IPS DF 6.9 (cell line): Measurements from ENCODE around the gene STUB1.
"Not testable (repeated sequence)": the region's sequence is repeated elsewhere in the genome, so short reads cannot be mapped to it uniquely, and the experiment has no call there.

ENCODE experiments used
- DNase-seq: peaks from one replicate; pipeline ENCODE4 v3.0.0-alpha.2; 2013; ENCODE audit warnings: low read depth, low spot score
- H3K27ac ChIP-seq: one replicate; pipeline ENCODE4 v1.5.1; 2013; ENCODE audit warnings: low read length, control low read depth
- H3K27me3 ChIP-seq: 2 replicates; pipeline ENCODE4 v1.6.1; 2013; ENCODE audit warnings: mild to moderate bottlenecking, low read length; ENCODE audit not compliant: control insufficient read depth, insufficient read depth
- H3K36me3 ChIP-seq: 2 replicates; pipeline ENCODE4 v1.6.1; 2013; ENCODE audit warnings: low read length; ENCODE audit not compliant: control insufficient read depth, insufficient read depth
- H3K4me1 ChIP-seq: 2 replicates; pipeline ENCODE4 v1.6.1; 2013; ENCODE audit warnings: low read length; ENCODE audit not compliant: control insufficient read depth, insufficient read depth
- H3K4me3 ChIP-seq: 2 replicates; pipeline ENCODE4 v1.5.1; 2013; ENCODE audit warnings: mild to moderate bottlenecking, low read length
- H3K9me3 ChIP-seq: 2 replicates; pipeline ENCODE4 v1.6.1; 2013; ENCODE audit warnings: low read length, inconsistent platforms; ENCODE audit not compliant: control insufficient read depth, insufficient read depth
- WGBS: extraction: QIAGEN DNeasy Blood & Tissue Kit; methylation state at CpG from one replicate; pipeline ENCODE4 v1.1.7; 2013; ENCODE audit warnings: mixed read lengths, missing lambda C conversion rate; ENCODE audit not compliant: insufficient read length, insufficient coverage; 5-methylcytosine and 5-hydroxymethylcytosine counted together

STUB1 gene

DNA sequence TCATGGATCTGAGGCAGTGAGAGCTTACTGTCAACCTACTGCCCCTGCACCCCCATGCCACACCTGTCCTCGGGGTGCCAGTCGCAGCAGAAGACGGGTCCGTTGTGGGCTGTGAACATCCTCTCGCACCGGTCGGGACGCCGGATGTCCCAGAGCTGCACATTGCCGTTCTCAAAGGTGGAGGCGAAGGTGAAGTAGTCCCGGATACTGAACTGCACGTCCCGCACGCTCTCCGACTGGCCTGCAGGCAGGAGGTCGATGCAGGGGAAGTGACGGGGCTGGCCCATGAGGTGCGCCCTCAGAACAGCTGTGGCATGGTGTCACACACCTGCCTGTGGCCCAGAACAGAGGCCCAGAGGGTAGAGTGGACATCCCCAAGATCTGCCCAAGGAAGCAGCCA, 7.3 kb downstream of the STUB1 start:
- H3K4me1 ChIP-seq: peaks cover 6% of the 10 kb centered on the region
- no peak for DNase-seq
- H3K9me3 ChIP-seq: no peaks in the 10 kb centered on the region
- no CpG with 5 or more reads among the region's 19 CpGs for WGBS
- no peaks in the 10 kb centered on the region for H3K27me3 ChIP-seq
- H3K27ac ChIP-seq: no peak overlapping the region
- H3K36me3 ChIP-seq: peaks cover 23% of the 10 kb centered on the region
- H3K4me3 ChIP-seq: no peak overlapping the region

DNA sequence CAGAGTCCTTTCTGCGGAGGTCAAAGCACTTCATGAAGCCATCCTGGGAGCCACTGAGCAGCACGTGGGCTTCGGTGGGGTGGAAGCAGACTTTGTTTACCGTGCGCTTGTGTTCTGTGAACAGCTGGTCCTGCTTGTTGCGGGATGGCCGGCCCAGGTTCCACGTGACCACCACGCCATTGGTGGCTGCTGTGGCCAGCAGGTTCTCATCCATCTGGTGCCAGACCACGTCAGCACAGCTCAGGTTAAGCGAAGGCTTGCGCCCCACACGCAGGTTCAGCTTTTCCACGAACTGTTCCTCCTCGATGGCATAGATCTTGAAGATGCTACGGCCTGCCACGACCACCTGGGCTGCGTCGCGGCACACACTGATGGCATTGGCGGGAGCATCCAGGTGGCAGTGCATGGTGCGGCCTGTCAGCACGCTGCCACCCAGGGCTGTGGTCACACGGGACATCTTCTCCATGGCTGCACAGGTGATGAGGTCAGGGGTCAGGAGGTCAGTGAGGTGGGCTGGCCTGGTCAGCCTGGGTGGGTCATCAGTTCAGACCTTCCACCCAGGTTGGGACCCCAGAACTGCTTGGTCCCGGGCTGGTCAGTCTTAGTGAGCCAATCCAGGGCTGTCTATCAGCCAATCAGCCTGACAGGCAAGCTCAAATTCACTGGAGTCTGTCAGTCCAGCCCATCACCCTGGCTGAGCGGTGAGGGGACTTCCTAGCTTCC, 9.1 kb downstream of the STUB1 start:
- H3K27ac ChIP-seq: no peak overlapping the region

DNA sequence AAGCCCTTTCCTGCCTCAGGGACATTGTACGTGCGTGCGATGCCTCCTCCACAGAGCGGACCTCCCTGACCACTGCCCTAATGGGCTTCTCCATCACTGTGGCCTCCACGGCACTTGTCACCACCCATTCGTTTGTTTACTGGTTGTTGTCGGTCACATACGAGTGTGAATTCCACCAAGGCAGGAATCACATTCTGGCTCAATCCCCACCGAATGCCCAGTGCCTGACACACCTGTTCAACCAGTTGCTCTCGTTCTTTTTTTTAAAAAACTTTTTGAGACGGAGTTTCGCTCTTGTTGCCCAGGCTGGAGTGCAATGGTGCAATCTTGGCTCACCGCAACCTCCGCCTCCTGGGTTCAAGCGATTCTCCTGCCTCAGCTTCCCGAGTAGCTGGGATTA, 11.0 kb downstream of the STUB1 start:
- Histone ChIP-seq H3K36me3 (peaks cover 13% of the 10 kb centered on the region), H3K4me1 (peaks cover 11% of the 10 kb centered on the region)
- H3K9me3 ChIP-seq, DNase-seq, H3K4me3 ChIP-seq, H3K27me3 ChIP-seq, H3K27ac ChIP-seq: not testable (repeated sequence)
- no CpG with 5 or more reads among the region's 16 CpGs for WGBS

More for the DNA sequence above, 9.1 kb downstream of the STUB1 start:
- no peaks in the 10 kb centered on the region for H3K27me3 ChIP-seq
- H3K4me1 ChIP-seq: peaks cover 8% of the 10 kb centered on the region
- H3K36me3 ChIP-seq: peaks cover 17% of the 10 kb centered on the region
- H3K9me3 ChIP-seq: no peaks in the 10 kb centered on the region
- no peak for DNase-seq
- peak overlapping the region; percentile 85; the same call in 1 of the 2 replicates for H3K4me3 ChIP-seq
- WGBS: no CpG with 5 or more reads among the region's 26 CpGs

DNA sequence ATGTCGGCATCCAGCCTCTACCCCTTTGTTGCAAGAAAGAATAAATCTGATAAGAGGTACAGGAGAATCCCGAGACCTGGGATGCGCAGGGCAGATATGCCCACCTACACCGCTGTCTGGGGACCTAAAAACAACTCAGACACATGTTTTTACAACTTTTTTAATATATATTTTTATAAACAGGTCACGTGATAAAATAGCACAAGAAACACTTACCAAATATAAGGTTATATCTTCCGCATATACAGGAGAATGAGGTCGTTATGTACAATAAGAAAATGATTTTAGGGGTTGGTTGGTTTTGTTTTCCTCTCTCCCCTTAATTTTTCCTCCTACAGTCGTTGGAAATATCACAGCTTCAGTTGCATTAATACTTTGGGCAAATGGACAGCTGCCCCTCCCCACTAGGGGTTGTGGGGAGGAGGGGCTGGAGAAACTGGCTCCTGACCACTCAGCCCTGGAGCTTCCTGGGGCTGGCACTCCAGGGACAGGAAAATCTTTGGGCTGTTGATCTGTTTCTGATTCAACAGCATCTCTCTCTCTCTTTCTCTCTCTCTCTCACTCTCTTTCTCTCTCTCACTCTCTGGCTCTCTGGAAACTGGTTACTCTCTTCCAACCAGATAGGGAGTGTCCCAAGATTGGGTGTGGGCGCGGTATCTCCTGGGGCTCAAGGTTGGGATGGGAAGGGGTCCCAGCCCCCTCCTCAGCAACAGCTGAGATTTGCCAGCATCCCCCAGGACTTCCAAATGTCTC, 12.3 kb downstream of the STUB1 start:
- no peak overlapping the region for H3K4me3 ChIP-seq
- peaks cover 11% of the 10 kb centered on the region for H3K4me1 ChIP-seq
- WGBS: no CpG with 5 or more reads among the region's 10 CpGs
- H3K27ac ChIP-seq: no peak overlapping the region
- H3K9me3 ChIP-seq: no peaks in the 10 kb centered on the region
- H3K36me3 ChIP-seq: peaks cover 5% of the 10 kb centered on the region; the same call in 1 of the 2 replicates
- H3K27me3 ChIP-seq: peaks cover 2% of the 10 kb centered on the region; the same call in 1 of the 2 replicates
- DNase-seq: no peak

DNA sequence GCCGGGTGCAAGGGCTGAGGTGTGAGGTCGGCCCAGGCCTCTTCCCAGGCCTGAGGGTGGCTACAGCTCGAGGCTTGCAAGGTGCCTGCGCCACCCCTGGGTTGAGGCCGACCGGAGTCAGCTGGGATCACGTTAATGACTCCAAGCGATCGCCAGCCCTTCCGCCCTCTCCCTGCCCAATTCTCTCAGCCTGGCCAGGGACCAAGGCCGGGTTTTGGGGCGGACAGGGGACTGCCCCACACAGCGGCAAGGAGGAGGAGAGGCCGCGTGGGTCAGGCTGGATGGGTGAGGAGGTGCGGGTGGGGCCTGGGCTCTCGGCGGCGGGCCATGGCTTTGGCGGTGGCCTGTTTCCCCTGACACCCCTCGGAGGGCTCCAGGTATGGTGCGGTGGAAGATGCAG, 13.2 kb downstream of the STUB1 start:
- Histone ChIP-seq H3K4me3 (peak overlapping the region; percentile 48; the same call in 1 of the 2 replicates), H3K36me3 (peaks cover 5% of the 10 kb centered on the region; the same call in 1 of the 2 replicates), H3K4me1 (peaks cover 11% of the 10 kb centered on the region), H3K9me3 (no peaks in the 10 kb centered on the region), H3K27me3 (peaks cover 2% of the 10 kb centered on the region; the same call in 1 of the 2 replicates), H3K27ac (no peak overlapping the region)
- WGBS: no CpG with 5 or more reads among the region's 22 CpGs
- DNase-seq: no peak

DNA sequence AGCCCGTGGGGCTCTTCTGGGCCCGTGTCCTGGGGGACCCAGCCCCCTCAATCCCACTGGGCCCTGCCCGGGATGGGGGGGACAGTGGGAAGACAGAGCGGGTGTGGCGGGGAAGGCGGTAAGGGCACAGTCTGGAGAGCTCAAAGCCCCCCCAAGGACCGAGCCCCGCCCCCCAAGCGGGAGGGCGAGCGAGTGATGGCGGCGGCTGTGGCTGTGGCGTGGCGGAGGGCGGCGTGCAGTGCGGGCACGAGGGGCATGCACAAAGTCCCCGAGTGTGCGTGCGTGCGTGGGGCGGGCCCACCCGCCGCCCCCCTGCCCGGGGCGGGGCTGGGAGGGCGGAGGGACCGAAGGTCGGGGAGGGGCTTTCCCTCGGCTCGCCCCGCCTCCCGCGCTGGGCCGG, 13.6 kb downstream of the STUB1 start:
- peaks cover 11% of the 10 kb centered on the region for H3K4me1 ChIP-seq
- peak overlapping the region; percentile 48; the same call in 1 of the 2 replicates for H3K4me3 ChIP-seq
- no peak overlapping the region for H3K27ac ChIP-seq
- WGBS: no CpG with 5 or more reads among the region's 37 CpGs
- H3K36me3 ChIP-seq: peaks cover 5% of the 10 kb centered on the region; the same call in 1 of the 2 replicates
- no peak for DNase-seq
- H3K9me3 ChIP-seq: no peaks in the 10 kb centered on the region
- peaks cover 2% of the 10 kb centered on the region; the same call in 1 of the 2 replicates for H3K27me3 ChIP-seq

DNA sequence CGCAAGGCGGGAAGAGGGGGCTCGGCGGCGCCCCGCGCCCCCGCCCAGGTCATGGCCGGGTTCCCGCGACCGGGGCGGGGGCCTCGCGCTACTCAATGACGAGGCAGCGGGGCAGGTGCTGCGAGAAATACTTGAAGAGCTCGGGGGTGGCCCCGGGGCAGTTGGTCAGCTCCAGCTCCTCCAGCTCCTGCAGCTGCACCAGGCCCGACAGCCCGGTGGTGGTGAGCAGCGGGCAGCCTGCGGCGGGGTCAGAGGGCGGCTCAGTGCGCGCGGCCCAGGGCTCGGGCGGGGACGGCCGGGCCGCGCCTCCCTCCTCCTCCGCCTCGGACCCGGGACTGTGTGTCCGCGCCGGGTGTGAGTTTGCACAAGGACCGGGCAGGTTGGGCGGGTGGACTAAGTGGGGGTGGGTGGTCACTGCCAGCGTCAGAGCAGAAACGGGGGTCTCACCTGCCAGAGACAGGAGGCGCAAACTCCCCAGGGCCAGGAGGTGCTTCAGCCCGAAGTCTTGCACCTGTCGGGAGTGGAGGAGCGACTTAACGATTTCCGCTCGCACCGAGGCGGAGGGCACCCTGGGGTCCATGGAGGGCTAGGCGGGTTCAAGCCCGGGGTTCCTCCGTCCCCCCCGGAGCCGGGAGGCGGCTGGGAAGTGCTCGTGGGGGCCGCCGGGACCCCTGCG, 14.1 kb downstream of the STUB1 start:
- peak overlapping the region; percentile 48 for H3K4me3 ChIP-seq
- DNase-seq: no peak
- H3K9me3 ChIP-seq: no peaks in the 10 kb centered on the region
- no CpG with 5 or more reads among the region's 64 CpGs for WGBS
- peaks cover 4% of the 10 kb centered on the region; the same call in 1 of the 2 replicates for H3K27me3 ChIP-seq
- no peak overlapping the region for H3K27ac ChIP-seq
- H3K4me1 ChIP-seq: peaks cover 10% of the 10 kb centered on the region
- H3K36me3 ChIP-seq: peaks cover under 1% of the 10 kb centered on the region; the same call in 1 of the 2 replicates

DNA sequence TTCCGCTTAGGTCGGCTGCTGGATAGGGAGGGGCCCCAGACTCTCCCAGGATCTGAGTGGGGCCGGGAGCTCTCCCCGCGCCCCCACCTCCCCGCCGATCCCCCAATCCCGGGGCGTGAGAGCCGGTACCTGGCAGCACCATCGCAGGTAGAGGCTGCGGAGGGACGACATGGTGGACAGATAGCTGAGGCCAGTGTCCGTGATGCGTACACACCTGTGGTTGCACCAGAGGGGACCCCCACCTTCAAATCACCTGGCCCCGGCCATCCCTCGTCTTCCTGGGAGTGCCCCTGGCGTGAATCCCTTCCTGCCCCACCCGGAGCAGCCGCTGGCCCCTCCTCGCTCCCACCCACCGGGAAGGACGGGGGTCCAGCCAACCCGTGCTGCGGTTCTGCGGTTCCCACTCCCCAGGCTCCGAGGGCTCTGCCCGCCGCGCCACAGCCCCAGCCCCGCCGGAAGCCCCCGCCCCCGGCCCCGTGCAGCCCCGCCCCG, 14.7 kb downstream of the STUB1 start:
- Histone ChIP-seq H3K27me3 (peaks cover 6% of the 10 kb centered on the region; the same call in 1 of the 2 replicates), H3K4me1 (peaks cover 6% of the 10 kb centered on the region), H3K27ac (no peak overlapping the region), H3K9me3 (no peaks in the 10 kb centered on the region), H3K4me3 (peak overlapping the region; percentile 48; the same call in 1 of the 2 replicates), H3K36me3 (no peaks in the 10 kb centered on the region; the same call in 1 of the 2 replicates)
- no CpG with 5 or more reads among the region's 37 CpGs for WGBS
- no peak for DNase-seq

DNA sequence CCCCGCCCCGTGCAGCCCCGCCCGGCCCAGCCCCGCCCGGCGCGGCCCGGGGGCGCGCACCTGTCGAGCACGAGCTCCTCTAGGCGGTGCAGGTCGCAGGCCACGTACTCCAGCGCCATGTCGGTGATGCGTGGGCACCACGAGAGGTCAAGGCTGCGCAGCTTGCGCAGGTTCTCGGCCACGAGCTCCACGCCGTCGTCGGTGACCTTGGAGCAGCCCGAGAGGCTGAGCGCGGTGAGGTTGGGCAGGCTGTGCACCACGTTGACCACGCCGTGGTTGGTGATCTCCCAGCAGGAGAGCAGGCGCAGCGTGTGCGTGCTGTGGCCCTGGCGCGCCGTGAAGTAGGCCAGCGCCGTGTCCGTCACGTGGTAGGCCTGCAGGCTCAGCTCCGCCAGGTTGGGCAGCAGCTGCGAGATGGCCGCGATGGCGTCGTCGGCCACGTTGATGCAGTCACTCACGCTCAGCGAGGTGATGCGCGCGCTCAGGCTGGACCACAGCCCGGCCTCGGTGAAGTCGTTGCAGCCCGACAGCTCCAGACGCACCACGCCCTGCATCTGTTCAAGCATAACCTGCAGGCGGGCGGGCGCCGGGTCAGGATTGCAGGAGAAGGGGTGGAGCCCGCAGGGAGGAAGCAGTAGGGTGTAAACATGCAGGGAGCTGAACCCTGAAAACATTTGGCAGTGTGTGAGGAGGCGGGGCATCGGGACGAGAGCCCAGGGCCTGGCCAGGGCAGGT, 15.3 kb downstream of the STUB1 start:
- Histone ChIP-seq H3K4me1 (peaks cover 6% of the 10 kb centered on the region), H3K9me3 (no peaks in the 10 kb centered on the region), H3K36me3 (no peaks in the 10 kb centered on the region; the same call in 1 of the 2 replicates), H3K27me3 (peaks cover 6% of the 10 kb centered on the region; the same call in 1 of the 2 replicates), H3K27ac (no peak overlapping the region), H3K4me3 (peak overlapping the region; percentile 43; the same call in 1 of the 2 replicates)
- DNase-seq: no peak
- no CpG with 5 or more reads among the region's 71 CpGs for WGBS
